HCEC 1CT (cell line): Measurements from ENCODE around the gene PKP1.
A peak's percentile ranks its signal among the peaks of the same experiment; 100 is the strongest.

Source experiments
- DNase-seq: peaks from one replicate; pipeline ENCODE4 v3.0.0-alpha.2; 2017

The PKP1 gene

DNA sequence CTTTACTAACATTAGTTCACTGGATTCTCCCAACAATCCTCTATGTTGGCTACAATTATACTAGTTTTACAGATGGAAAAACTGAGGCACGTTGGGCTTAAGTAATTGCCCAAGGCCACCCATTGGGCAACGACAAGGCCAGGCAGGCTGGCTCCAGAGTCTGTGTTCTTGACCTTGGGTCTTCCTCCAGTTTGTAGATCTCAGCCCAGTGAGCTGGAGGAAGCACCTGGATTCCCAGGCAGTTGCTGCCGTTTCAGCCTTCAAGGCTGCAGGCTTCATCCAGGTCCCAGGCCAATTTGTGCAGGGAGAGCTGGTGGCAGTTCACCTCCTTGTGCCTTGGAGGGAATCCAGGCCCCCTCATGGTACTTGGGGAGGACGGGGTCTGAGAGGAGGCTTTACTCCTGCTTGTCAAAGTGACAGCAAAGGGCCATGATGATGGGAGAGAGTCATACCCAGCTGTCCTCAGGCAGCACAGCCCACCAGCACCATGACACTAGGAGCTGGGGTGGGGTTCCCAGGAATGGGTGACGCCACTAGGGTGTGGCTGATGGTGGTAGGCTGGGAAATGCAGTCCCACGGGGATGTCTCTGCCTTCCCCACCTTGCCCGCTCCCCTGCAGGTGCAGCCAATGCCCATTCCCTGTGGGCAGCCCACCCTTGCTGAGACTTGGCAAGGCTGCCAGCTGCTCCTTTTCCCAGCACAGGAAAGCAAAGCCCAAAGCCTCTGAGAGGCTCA lies 27.1 kb downstream of the PKP1 start:
- no peak for DNase-seq

DNA sequence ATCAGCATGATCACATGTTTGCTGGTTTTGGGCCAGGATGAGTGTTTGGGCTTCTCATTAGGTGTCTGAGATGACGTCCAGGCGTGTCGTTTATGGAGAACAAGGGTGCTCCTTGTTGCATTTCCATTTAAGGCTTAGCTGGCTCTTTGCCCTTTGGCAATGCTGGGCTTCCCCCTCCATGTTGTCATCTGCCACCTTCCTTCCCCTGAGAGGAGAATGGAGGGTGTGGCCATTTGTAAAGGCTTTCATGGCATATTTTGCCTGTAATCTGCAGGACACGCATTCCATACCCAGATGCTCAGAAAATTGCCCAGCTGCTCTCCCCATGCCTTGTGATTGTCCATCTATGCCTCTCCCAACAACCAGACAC lies 27.7 kb downstream of the PKP1 start:
- no peak for DNase-seq

DNA sequence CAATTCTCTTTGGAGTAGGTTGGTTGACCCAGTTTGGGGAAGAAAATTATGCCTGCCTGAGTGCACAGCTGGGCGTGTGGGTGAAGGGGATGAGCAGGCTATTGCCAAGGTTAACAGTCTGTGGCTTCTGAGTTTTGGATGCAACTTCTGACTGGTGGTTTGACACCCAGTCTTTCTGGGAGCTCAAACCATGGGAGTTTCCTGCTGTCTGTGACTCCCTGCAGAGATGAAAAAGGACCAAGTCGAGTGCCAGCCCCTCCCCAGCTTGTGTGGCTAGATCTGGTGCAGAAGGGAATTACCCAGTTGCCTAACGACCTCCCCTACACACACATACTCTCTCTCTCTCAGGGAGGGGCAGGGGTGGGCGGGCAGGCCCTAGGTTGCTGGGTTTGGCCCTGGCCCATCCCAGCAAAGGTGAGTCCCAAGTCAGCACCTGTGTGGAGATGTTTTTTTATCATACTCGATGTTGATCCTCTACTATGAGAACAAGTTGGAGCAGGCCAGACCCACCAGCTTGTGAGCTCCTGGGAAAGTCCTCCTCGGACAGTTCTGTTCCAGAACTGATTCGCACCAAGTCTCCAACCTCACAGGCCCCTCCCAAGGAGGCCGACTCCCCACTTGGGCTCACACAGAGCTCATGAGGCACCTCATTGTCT lies 28.2 kb downstream of the PKP1 start:
- DNase-seq = no peak

DNA sequence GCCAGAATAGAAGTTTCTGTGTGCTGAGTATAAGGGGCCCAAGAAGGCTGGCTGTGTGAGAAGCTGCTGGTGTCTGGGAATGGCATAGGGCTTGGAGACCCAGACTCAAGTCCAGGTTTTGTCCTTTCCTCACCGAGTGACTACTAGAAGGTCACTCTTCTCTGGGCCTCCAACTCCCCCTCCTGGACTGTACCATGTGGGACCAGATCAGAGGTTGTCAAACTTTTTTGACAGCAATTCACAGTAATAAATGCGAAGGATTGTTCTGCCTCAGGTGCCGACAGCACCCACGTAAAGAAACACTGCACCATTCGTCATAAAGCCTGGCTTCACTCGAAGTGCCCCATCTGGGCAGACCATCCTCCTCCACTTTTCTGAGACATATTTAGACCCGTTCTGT lies 29.0 kb downstream of the PKP1 start:
- no peak for DNase-seq

DNA sequence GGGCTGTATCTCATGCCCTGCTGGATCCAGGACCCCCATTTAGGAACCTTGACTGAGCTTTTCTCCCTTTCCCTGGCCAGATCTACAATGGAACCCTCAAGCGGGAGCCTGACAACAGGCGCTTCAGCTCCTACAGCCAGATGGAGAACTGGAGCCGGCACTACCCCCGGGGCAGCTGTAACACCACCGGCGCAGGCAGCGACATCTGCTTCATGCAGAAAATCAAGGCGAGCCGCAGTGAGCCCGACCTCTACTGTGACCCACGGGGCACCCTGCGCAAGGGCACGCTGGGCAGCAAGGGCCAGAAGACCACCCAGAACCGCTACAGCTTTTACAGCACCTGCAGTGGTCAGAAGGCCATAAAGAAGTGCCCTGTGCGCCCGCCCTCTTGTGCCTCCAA lies 29.8 kb downstream of the PKP1 start:
- no peak for DNase-seq

DNA sequence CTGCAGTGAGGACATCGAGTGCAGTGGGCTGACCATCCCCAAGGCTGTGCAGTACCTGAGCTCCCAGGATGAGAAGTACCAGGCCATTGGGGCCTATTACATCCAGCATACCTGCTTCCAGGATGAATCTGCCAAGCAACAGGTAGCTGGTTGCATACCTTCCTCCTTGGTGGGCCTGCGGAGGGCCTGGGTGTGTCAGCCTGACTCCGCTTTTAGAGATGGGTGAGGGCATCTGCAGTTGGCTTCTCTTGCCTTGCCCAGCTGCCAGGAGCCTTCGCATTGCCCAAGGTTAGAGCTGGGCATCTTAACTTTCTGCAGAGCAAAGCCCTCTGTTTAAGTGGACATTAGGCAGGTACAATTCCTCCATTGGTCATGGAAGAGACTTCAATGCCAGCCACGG lies 33.2 kb downstream of the PKP1 start:
- DNase-seq = no peak

DNA sequence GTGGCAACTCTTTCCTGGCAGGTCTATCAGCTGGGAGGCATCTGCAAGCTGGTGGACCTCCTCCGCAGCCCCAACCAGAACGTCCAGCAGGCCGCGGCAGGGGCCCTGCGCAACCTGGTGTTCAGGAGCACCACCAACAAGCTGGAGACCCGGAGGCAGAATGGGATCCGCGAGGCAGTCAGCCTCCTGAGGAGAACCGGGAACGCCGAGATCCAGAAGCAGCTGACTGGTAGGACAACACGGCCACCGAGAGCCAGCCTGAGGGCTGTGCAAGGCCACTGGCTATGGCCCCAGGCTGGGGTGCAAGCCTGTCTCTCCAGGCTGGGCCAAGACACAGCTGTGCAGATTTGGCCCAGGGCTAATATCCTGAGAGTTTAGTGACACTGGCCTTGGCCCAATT lies 34.2 kb downstream of the PKP1 start:
- DNase-seq = no peak

DNA sequence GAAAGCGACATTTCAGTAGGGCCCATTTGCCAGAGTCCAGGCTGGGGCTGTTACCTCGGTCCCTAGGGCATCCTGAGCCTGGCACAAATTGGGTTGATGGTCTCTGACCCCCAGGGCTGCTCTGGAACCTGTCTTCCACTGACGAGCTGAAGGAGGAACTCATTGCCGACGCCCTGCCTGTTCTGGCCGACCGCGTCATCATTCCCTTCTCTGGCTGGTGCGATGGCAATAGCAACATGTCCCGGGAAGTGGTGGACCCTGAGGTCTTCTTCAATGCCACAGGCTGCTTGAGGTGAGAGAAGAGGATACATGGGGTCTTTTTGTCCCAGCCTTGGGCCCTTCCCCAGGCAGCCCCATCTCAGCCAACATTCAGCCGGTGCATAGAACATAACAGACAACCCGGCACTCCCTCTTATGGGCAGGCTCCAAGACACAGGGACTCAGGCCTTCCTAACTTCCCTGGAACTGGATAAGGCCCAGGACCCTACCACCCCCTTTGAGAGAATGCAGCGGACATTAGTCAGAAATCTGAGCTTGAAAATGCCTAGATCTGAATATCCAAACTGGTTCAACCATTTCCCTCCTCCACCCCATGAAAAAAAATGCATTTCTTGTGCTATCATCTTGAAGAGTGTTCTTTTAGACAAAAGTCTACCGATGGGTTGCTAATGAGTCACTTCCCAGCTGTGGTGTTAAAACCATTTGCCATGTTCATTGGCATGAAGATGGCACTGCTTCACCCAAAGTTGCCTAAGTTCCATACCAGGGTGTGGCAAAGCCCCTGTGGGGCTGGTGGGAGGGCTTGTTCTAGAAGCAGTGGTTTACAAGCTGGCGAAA lies 35.4 kb downstream of the PKP1 start:
- no peak for DNase-seq

DNA sequence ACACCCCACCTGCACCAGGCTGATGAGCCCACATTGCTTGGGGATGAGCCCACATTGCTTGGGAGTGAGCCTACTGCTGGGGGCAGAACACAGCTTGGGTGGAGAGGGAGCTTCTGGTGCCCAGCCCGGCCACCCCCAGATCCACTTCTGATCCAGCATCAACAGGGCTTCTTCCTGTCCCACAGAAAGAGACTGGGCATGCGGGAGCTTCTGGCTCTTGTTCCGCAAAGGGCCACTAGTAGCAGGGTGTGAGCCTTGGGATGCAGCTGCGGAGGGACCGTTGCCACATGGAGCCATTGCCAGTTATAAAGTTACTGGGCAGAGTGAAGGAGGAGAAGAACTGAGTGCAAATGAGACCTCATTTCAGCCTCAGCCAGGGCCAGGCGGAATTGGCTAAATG lies 36.3 kb downstream of the PKP1 start:
- DNase-seq = no peak

DNA sequence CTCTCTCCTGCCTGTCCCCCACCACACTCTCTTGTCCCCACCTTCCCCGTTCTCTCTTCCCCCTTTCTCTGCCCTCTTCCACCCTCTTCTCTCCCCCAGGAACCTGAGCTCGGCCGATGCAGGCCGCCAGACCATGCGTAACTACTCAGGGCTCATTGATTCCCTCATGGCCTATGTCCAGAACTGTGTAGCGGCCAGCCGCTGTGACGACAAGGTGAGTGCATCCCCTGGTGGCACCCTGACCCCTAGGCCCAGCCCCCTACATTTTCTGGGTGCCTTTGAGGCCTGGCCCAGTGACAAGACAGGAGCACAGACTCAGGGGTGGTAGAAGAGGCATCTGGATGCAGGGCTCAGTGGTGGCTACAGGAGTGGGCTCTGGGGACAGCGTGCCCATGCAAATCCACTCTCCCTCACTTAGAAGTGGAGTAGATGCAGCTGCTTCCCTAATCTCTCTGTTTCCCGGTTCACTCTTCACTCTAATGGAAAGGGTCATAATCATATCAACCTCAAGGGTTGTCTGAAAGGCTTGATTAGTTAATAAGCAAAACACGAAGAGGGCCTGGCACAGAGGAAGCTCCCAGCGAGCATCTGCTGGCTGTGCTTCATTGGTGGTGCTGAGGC lies 37.0 kb downstream of the PKP1 start:
- DNase-seq = no peak

DNA sequence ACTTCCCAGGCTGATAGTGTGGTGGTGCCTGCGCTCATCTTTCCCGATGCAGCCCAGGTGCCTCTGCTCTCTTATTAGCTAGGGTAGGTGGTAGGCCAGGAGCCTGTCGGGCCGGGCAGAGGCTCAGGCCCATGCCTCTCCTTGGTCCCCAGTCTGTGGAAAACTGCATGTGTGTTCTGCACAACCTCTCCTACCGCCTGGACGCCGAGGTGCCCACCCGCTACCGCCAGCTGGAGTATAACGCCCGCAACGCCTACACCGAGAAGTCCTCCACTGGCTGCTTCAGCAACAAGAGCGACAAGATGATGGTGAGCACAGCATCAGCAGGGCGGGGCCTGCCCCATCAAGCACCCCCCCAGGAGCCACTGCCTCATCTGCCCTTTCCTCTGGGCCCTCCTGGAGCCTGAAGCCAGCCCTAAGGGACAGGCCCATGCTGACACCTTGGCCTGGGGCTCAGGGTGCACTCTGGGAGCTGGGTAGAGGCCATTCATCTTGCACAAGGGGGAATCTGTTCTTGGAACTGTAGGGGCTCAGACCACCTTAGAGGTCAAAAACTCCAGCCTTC lies 38.6 kb downstream of the PKP1 start:
- no peak for DNase-seq

DNA sequence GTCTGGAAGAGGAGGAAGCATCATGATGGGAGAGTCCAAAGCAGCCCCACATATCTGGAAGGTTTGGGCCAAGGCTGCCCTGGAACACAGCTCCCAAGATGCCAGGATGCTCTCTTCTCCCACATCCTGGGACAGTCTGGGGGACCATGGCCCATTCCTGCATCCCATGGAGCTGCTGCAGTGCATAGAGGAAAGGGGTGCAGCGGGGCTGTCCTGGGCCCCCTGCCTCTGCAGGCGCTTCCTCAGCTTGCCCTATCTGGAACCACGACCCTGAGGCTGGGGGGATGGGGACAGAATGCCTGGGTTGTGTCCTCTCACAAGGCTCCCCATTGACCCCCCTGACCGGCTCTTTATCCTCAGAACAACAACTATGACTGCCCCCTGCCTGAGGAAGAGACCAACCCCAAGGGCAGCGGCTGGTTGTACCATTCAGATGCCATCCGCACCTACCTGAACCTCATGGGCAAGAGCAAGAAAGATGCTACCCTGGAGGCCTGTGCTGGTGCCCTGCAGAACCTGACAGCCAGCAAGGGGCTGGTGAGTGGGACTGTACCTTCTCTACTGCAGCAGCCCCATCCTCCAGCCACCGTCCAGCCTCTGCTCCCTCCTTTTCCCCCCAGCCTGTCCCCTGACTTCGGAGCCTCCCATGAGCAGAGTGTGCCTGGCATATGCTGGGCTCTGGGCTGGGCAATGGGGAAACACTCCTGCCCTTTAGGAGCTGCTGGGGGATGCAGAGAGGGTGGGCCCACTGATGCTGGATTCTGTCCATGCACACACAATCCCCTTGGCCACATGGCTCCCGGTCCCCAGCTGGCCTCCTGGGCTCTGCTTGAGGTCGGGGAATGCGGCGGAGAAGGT lies 39.6 kb downstream of the PKP1 start:
- no peak for DNase-seq

DNA sequence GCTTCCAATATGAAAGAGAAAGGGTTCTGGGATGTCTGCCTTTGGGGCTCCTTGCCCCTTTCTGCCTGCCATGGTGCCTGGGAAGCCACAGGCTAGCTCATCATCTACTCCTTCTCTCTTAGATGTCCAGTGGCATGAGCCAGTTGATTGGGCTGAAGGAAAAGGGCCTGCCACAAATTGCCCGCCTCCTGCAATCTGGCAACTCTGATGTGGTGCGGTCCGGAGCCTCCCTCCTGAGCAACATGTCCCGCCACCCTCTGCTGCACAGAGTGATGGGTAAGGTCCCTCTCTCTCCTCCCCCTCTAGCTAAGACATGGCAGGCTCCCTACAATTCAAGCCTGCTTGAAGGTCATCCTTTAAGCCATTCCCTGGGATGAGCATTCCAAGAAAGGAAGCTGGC lies 41.0 kb downstream of the PKP1 start:
- no peak for DNase-seq

DNA sequence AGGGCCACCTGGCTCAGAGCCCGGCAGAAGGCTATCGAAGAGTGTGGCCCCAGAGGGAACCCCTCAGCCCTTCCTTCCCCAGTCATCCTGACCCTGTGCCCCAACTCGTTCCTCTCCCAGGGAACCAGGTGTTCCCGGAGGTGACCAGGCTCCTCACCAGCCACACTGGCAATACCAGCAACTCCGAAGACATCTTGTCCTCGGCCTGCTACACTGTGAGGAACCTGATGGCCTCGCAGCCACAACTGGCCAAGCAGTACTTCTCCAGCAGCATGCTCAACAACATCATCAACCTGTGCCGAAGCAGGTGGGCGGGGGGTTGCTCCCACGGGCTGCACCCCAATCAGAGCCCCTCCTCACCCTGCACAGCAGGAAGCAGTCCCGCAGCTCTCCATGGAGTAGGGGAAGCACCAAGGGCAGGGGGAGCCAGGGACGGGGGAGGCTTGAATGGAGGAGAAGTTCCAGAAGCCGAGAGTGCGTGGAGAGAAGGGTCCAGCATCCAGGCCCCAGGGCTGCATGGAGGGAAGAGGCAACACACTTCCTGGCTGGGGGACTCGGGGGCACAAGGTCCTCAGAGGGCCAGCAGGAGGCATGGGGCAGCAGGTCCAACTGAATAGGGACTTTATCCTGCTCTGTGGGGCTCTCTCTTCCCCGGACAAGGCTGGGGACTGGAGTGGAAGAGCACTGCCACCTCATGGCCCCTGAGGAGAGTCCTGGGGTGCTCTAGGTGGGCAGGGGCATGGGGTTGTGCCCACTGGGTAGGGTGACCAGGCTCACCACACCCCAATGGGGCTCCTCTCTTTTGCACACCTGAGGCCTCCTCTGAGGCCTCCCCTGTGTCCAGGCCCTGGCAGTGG lies 41.7 kb downstream of the PKP1 start:
- no peak for DNase-seq

DNA sequence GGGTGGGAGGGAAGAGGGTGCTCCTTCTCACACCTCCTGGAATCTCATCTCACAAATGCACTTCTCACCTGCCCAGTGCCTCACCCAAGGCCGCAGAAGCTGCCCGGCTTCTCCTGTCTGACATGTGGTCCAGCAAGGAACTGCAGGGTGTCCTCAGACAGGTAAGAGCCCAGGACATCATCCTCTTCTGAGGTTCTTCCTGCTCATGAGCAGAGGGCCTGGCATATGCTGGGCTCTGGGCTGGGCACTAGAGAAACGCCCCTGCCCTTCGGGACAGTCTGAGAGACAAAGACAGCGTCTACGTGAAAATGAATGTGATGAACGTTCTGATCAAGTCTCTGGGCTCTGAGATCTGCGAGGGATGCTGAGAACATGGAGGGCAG lies 42.4 kb downstream of the PKP1 start:
- no peak for DNase-seq

DNA sequence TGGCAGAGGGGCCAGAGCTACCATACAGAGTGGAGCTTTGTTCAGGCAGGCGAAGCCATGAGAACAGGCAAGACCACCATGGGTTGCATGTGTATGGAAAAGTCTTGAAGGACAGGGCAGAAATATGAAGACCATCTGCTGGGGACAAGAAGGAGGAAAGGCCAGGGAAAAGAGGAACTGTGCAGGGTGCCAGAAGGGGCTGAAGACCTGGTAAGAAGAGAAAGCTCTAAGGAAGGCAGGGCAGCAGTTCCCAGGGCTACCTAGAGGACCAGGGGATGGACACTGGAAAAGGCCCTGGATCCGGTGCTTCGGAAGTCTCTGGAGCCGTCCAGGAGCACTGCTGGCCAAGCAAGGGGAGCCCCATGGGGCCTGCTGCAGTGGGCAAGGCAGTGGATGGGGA lies 43.4 kb downstream of the PKP1 start:
- DNase-seq = no peak

DNA sequence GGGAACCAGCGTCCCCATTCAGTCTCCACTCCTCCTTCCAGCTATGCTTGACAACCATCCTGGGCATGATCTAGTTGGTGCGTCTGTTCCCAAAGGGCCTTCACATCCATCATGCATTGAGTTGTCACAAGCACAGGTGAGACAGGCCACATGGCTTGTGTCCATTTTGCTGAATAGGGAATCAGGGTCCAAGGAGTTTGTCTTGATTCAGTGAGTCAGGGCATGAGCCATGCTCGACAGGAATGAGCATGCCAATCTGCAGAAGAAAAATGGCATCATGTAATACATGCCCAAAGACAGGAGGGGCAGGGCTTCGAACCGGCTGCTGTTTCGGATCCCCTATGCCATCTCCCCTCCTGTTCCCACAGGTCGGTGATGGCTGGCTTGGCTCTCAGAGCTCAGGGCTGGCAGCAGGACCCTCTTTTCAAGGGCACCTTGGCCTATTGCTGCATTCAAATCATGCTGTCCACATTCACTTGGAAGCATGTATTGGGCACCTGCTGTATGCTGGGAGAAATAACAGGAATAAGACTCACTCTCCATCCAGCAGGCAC lies 44.5 kb downstream of the PKP1 start:
- DNase-seq = no peak

DNA sequence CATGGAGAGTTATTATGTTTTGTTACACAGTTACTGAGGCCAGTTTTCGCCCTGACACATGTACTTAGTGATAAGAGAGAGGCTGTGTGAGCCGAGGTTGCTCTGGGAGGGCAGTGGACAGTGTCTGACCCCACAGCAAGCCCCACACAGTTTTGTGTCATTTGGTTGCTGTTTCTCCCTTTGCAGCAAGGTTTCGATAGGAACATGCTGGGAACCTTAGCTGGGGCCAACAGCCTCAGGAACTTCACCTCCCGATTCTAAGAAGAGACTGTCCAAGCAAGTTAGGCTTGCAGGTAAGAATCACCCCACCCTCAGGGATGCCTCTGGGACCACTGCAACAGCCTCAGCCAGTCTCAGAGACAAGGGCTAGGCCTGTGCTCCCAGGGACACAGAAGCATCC lies 45.3 kb downstream of the PKP1 start:
- DNase-seq = no peak

DNA sequence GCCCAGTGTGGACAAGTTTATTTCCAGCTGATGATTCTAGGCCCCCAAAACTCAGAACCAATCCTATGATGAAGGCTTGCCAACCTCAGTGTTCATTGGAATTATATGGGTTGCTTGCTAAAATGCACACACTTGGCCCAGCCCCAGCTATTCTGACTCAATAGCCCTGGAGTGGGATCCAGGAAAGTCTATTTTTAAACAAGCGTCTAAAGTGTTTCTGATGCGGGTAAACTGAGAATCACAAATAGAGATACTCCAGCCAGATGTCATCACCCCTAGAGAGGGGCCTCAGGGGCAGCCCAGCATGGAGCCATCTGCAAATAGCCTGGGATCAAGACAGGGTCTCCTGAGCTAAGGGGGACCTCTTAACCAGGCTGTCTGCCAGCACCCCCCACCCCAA lies 46.0 kb downstream of the PKP1 start:
- DNase-seq = peak; percentile 9

DNA sequence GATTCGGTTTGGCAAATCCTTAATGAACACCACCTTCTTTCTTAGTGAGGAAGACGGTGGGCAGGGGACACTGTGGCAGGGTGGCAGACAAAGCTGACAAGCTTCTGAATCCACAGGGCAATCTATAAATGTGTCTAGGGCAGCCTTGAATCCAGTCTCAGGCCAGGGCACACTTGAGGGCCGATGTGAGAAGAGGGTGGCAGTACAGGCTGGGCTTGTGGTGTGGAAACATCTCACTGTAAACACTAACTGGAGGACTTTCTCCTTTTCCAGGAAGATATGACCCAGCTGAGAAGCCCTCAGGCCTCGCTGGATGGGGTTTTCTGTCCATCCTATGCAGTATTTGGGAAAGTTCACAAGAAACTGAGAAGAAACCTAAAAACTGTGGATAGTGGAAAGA lies 46.5 kb downstream of the PKP1 start:
- DNase-seq = no peak

DNA sequence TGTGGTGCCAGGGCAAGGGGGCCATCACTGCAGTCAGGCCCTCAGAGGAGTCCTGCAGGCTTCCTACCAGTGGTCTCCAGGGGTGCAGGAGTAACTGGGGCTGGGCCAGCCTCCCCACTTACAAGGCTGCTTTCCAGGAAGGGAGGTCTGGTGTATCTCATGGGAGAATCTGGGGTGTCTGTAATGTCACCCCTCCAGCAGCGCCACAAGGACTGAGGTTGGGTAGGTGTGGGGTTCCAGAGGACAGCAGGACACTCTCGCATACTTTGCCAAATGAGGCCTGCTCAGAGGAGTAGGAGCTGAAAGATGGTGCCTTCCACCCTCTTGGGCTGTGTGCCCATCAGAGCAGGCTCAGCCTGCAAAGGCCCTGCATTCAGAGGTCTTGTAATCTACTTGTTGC lies 47.2 kb downstream of the PKP1 start:
- no peak for DNase-seq
